Thymus (tissue), 14 donors: ENCODE measurements around the gene PRKG1. TPM values are rescaled to one million over a fixed set of nuclear protein-coding genes. Genes with fewer than 3 reads are reported as not detected.
A peak's percentile ranks its signal among the peaks of the same experiment; 100 is the strongest.

Source experiments
- DNase-seq, 9 donors: peaks; one replicate each; pipeline ENCODE4 v3.0.0-alpha.2; 2013; ENCODE audit warnings: low spot score in 9 of 9, low read depth in 6 of 9, missing footprints in 1 of 9
- H3K27ac ChIP-seq, 2 donors: one replicate each; pipeline ENCODE4 v1.5.1; 2013; ENCODE audit warnings: control low read depth in 1 of 2, low read depth in 1 of 2, low read length in 1 of 2, mild to moderate bottlenecking in 1 of 2, moderate library complexity in 1 of 2
- H3K27me3 ChIP-seq, 2 donors: one replicate each; pipeline ENCODE4 v1.5.1; 2013; ENCODE audit warnings: low read length in 1 of 2; ENCODE audit not compliant: control insufficient read depth in 2 of 2, insufficient read depth in 1 of 2
- H3K36me3 ChIP-seq, 2 donors: one replicate each; pipeline ENCODE4 v1.5.1; 2013; ENCODE audit warnings: low read length in 1 of 2, mild to moderate bottlenecking in 1 of 2, moderate library complexity in 1 of 2; ENCODE audit not compliant: control insufficient read depth in 2 of 2, insufficient read depth in 2 of 2
- H3K4me1 ChIP-seq, 2 donors: one replicate each; pipeline ENCODE4 v1.5.1; 2013; ENCODE audit warnings: low read length in 2 of 2; ENCODE audit not compliant: control insufficient read depth in 2 of 2, insufficient read depth in 2 of 2
- H3K4me3 ChIP-seq, 2 donors: one replicate each; pipeline ENCODE4 v1.5.1; 2013; ENCODE audit warnings: low read length in 2 of 2, control low read depth in 1 of 2, mild to moderate bottlenecking in 1 of 2
- H3K9me3 ChIP-seq, 2 donors: one replicate each; pipeline ENCODE4 v1.5.1; 2013; ENCODE audit warnings: low read length in 1 of 2, mild to moderate bottlenecking in 1 of 2; ENCODE audit not compliant: control insufficient read depth in 2 of 2, insufficient read depth in 1 of 2
- WGBS: extraction: QIAGEN DNeasy Blood & Tissue Kit; methylation state at CpG from one replicate; pipeline ENCODE4 v1.1.7; 2013; 5-methylcytosine and 5-hydroxymethylcytosine counted together
- long read RNA-seq, 10 donors: transcript quantifications; one replicate each; lab custom pipeline, GENCODE V29; 2026
- polyA plus RNA-seq: library from polyadenylated mRNA; stranded (reverse); fragments of 200-250 nt; gene quantifications from one replicate; pipeline ENCODE4 v1.2.3, GENCODE V29; 2013
- total RNA-seq: library from RNA; stranded (reverse); fragments of 120-200 nt; gene quantifications from one replicate; pipeline ENCODE4 v1.2.4, GENCODE V29; 2013
- donor health status: healthy.

PRKG1 gene
- total RNA-seq (7.4 TPM), polyA plus RNA-seq (2.5 TPM)
- long read RNA-seq, donor 1 = 0 reads
- long read RNA-seq, donor 2 = 0 reads
- long read RNA-seq, donor 3, partial matches to known transcripts = 0 of 1 reads
- long read RNA-seq, donor 3, other reads (novel, unspliced or antisense) = 0 of 1 reads
- long read RNA-seq, donor 4 = 0 reads
- long read RNA-seq, donor 5, partial matches to known transcripts = 6 of 6 reads
- long read RNA-seq, donor 5, other reads (novel, unspliced or antisense) = 0 of 6 reads
- long read RNA-seq, donor 6 = 0 reads
- long read RNA-seq, donor 7 = 0 reads
- long read RNA-seq, donor 8 = 0 reads
- long read RNA-seq, donor 9 = 0 reads
- long read RNA-seq, donor 10, partial matches to known transcripts = 39 of 39 reads
- long read RNA-seq, donor 10, other reads (novel, unspliced or antisense) = 0 of 39 reads

- Histone ChIP-seq H3K36me3 (no peaks in the 10 kb centered on the region), H3K27me3 (peaks cover 21 to 41% of the 10 kb centered on the region in 2 donors), H3K4me1 (peaks cover 0 to 3% of the 10 kb centered on the region in 2 donors), H3K4me3 (peak within 1 kb of the TSS; percentile 29 to 35), H3K27ac (peak within 1 kb of the TSS; percentile 45 to 72), H3K9me3 (no peaks in the 10 kb centered on the region)
- DNase-seq = peak in 1 of 9 donors; percentile 29
- WGBS = under 1% methylated on average over 59 of the region's 59 CpGs
Measured at GRCh38 chr10:51074238-51075028, at the start of gene PRKG1. Gene PRKG1 (plus strand): TSS chr10:51074487.

- Histone ChIP-seq H3K36me3 (no peaks in the 10 kb centered on the region), H3K27ac (no peak overlapping the region), H3K27me3 (no peaks in the 10 kb centered on the region), H3K4me3 (no peak overlapping the region), H3K9me3 (no peaks in the 10 kb centered on the region), H3K4me1 (no peaks in the 10 kb centered on the region)
- DNase-seq = no peak
Measured at GRCh38 chr10:51028420-51028819, 45.9 kb upstream of the PRKG1 start.

GRCh38 chr10:51029172-51029641 is 45.1 kb upstream of the PRKG1 start:
- no peaks in the 10 kb centered on the region for H3K4me1 ChIP-seq
- H3K36me3 ChIP-seq = no peaks in the 10 kb centered on the region
- DNase-seq = no peak
- H3K9me3 ChIP-seq = no peaks in the 10 kb centered on the region
- no peak overlapping the region for H3K27ac ChIP-seq
- WGBS = 93% methylated on average over 2 of the region's 2 CpGs
- H3K27me3 ChIP-seq = no peaks in the 10 kb centered on the region
- no peak overlapping the region for H3K4me3 ChIP-seq

GRCh38 chr10:51030480-51030879 is 43.8 kb upstream of the PRKG1 start:
- no peak for DNase-seq
- WGBS = 97% methylated on average over 2 of the region's 2 CpGs
- no peaks in the 10 kb centered on the region for H3K9me3 ChIP-seq
- H3K36me3 ChIP-seq = no peaks in the 10 kb centered on the region
- no peak overlapping the region for H3K27ac ChIP-seq
- H3K27me3 ChIP-seq = no peaks in the 10 kb centered on the region
- no peak overlapping the region for H3K4me3 ChIP-seq
- H3K4me1 ChIP-seq = no peaks in the 10 kb centered on the region

GRCh38 chr10:51031950-51032349 is 42.3 kb upstream of the PRKG1 start:
- DNase-seq = no peak
- Histone ChIP-seq H3K4me3 (no peak overlapping the region), H3K27me3 (no peaks in the 10 kb centered on the region), H3K27ac (no peak overlapping the region), H3K4me1 (no peaks in the 10 kb centered on the region), H3K9me3 (no peaks in the 10 kb centered on the region), H3K36me3 (no peaks in the 10 kb centered on the region)

- no peaks in the 10 kb centered on the region for H3K9me3 ChIP-seq
- no peak for DNase-seq
- no peak overlapping the region for H3K4me3 ChIP-seq
- no peak overlapping the region for H3K27ac ChIP-seq
- no peaks in the 10 kb centered on the region for H3K27me3 ChIP-seq
- H3K36me3 ChIP-seq = no peaks in the 10 kb centered on the region
- H3K4me1 ChIP-seq = no peaks in the 10 kb centered on the region
- WGBS = 98% methylated on average over 4 of the region's 4 CpGs
Measured at GRCh38 chr10:51034769-51035168, 39.5 kb upstream of the PRKG1 start.

GRCh38 chr10:51035344-51035743 is 38.9 kb upstream of the PRKG1 start:
- no peak overlapping the region for H3K4me3 ChIP-seq
- H3K27me3 ChIP-seq = no peaks in the 10 kb centered on the region
- no peaks in the 10 kb centered on the region for H3K4me1 ChIP-seq
- H3K9me3 ChIP-seq = no peaks in the 10 kb centered on the region
- no peaks in the 10 kb centered on the region for H3K36me3 ChIP-seq
- WGBS = 94% methylated on average over 4 of the region's 4 CpGs
- H3K27ac ChIP-seq = no peak overlapping the region
- DNase-seq = no peak

- WGBS = 95% methylated on average over 2 of the region's 2 CpGs
Measured at GRCh38 chr10:51045871-51046270, 28.4 kb upstream of the PRKG1 start.

GRCh38 chr10:51046654-51047053 is 27.6 kb upstream of the PRKG1 start:
- Histone ChIP-seq H3K9me3 (no peaks in the 10 kb centered on the region), H3K27ac (no peak overlapping the region), H3K36me3 (no peaks in the 10 kb centered on the region), H3K27me3 (no peaks in the 10 kb centered on the region), H3K4me1 (no peaks in the 10 kb centered on the region), H3K4me3 (no peak overlapping the region)
- WGBS = 96% methylated on average over 6 of the region's 6 CpGs
- no peak for DNase-seq

More at GRCh38 chr10:51045871-51046270, 28.4 kb upstream of the PRKG1 start:
- Histone ChIP-seq H3K27ac (no peak overlapping the region), H3K4me3 (no peak overlapping the region), H3K9me3 (no peaks in the 10 kb centered on the region), H3K27me3 (no peaks in the 10 kb centered on the region), H3K4me1 (no peaks in the 10 kb centered on the region), H3K36me3 (no peaks in the 10 kb centered on the region)
- no peak for DNase-seq
